ENCODE data around the gene TEAD3.

TEAD3 gene

DNA sequence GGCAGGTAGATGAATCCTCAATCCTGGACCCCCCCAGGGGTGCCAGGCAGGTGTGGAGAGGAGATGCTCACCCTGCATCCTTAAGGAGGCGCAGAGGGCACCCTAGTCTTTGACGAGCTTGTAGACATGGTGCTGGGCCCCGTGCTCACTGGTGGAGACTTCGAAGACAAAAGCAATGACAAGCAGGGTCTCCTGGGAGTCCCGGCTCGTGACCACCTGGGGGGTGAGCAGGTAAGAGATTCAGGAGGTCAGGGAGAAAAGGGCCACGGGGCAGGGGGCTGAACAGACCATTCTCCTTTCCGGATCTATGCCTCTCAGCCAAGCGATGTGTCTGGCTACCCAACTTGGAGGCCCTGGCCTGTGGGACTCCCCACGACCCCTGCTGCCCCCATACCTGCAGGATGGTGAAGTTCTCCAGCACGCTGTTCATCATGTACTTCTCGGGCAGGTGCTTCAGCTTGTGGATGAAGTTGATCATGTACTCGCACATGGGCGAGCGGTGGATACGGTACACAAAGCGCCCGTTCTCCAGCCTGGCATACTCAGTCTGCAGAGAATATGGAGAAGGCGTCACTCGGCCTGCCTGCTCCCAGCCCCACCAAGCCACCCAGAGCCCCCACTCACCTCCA is 21.8 kb downstream of the TEAD3 start:
- DNase-seq, result no peak

GRCh38 chr6:35474131-35474941 is 22.5 kb downstream of the TEAD3 start:
- no peak for DNase-seq

- DNase-seq, result peak in 1 of 2 experiments; percentile 26
Measured at GRCh38 chr6:35473850-35474130, 23.1 kb downstream of the TEAD3 start.

DNA sequence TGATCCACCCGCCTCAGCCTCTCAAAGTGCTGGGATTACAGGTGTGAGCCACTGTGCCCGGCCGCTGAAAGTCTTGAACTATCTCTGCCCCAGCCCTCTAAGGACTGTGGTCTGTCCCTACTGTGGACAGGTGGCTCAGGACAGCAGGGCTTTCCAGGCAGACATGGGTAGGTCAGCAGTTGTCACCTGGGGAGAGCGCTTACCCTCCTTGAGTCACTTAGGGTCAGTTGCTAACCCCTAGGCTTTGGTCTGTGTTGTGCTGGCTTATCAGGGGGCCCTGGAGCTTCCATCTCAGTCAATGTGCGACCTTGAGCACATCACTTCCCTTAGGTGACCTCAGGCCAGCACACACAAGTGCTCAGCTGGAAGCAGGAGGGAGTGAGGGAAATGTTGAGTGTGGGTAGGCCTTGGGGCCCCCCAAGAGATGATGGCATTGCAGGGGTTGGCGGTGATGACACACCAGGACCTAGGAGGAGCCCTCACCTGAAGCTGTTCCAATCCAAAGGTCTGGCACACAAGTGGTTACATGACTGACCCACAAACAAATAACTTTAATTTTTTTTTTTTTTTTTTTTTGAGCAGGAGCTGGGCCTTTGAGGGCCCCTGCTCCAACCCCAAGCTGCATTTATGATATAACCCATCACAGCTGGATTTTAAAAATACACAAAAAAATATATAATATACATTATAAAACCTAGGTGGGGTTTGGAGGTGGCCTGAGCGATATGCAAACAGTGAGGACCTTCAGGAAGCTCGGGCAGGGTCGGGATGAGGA is 23.6 kb downstream of the TEAD3 start:
- DNase-seq, result no peak

GRCh38 chr6:35471836-35472345 is 25.0 kb downstream of the TEAD3 start:
- no peak for DNase-seq

- no peak for DNase-seq
Measured at GRCh38 chr6:35470663-35471120, 26.2 kb downstream of the TEAD3 start.

DNA sequence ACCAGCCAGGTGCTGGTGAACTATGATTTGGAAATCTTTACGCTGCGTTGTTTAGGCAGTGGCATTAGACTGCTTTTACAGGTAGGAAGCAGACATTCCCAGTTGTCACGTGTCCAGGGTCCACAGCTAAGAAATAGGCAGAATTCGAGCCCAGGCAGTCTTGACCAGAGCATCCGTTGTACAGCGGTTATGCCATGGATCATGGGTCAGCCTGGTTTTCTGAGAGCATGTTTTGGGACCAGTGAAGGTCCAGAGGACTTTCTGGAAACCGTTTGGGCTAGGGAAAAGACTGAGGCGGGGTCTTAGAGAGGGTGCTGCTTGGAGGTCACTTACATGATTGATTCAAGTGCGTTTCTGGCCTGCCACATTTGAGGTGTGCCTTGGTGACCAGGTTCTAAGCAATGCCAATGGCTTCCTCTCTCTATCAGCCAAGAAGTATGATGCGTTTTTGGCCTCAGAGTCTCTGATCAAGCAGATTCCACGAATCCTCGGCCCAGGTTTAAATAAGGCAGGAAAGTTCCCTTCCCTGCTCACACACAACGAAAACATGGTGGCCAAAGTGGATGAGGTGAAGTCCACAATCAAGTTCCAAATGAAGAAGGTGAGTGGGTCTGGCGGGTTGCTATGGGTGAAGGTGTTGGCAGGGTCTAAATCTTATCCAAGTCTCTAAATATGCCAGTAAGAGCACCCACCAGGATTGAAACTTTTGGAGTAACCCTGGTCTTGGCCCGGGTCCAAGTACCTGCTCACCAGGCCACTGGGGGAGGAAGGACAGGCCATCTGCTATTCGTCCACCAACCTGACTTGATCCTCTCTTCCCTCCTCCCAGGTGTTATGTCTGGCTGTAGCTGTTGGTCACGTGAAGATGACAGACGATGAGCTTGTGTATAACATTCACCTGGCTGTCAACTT is 26.9 kb downstream of the TEAD3 start:
- DNase-seq, result peak in 1 of 2 experiments; percentile 51

DNA sequence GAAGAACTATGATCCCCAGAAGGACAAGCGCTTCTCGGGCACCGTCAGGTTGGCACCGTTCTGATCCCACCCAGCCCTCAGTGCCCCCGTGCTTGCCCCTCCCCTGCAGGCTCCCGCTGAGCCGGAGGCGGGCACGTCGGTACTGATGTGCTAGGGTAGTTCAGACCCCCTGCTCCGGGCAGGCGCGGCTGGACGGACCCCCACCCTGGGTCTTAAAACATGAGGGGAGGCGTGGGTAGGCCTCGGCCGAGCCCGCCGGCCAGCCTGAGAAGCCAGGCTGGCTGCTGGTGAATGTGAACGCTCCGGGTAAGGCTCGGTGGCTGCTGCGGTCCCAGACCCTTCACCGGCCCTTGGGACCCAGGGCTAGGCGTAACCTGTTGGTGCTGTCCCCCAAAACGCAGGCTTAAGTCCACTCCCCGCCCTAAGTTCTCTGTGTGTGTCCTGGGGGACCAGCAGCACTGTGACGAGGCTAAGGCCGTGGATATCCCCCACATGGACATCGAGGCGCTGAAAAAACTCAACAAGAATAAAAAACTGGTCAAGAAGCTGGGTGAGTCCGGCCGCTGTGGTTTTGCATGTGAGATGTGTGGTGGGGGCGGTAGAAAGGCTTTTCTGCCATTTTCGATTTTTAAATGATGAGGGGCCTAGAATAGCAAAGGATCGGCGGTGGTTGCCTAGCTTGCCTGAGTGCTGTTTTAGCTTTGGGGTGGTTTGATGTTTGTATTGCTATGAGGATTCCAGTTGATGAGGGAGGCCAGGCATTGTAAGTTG is 27.7 kb downstream of the TEAD3 start:
- DNase-seq, result peak in 1 of 2 experiments; percentile 56

DNA sequence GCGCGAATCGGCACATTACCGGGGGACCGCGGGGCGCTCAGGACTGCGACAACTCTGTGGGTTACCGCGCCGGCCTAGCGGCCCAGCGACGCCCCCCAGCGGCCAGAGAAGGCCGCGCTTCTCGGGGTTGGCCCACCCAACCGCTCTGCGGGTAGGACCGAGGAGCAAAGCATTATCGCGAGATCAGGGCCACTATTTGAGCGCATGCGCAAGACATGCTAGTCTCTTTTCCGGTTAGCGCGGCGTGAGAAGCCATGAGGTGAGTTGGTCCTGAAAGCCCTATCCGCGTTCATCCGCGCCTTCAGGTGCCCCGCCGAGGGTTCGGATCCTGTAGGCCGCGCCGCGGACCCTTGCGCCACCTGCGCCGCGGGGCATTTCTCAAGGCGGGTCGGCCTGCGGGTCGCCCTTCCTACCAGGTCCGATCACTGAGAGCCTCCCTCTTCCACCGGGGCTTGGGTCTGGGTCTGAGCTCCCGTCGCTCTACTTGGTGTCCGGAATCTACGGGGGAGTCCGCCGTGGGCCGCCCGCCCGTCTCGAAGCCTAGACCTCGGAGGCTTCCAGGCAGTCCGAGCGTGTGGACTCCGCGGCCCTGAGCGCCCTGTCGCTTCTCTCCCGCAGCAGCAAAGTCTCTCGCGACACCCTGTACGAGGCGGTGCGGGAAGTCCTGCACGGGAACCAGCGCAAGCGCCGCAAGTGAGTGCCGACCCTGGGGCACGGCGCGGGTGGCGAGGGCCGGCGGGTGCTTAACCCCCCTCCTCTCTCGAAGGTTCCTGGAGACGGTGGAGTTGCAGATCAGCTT is 28.5 kb downstream of the TEAD3 start, which contains the start of gene RPL10A:
RPL10A (plus strand) TSS at position 221 of the 799 bp plus-strand sequence; CDS start at position 255, 34 bp downstream.
- DNase-seq, result peak; percentile 91 to 96

DNA sequence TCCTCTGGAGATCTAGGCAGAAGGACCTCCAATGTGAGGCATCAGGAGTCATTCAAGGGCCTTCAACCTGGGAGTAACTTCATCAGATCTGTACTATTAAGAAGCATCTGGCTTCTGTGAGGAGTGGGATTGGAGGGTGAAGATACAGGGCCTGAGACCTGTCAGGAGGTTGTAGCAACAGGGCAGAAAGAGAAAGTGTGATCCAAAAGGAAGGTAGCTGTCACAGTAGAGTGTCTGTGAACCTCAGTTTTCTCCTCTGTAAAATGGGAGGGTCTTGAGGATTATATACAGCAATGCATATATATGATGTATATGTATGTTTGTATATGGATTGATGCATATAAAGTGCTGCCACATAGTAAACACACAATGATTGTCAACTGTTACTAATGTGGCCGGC is 31.2 kb downstream of the TEAD3 start:
- no peak for DNase-seq

- no peak for DNase-seq
Measured at GRCh38 chr6:35463292-35463691, 33.6 kb downstream of the TEAD3 start.

- DNase-seq, result peak in 1 of 2 experiments; percentile 38
Measured at GRCh38 chr6:35461270-35461669, 35.6 kb downstream of the TEAD3 start.

- peak in 1 of 2 experiments; percentile 13 for DNase-seq
Measured at GRCh38 chr6:35457907-35458306, 39.0 kb downstream of the TEAD3 start.

GRCh38 chr6:35454391-35455110 is 42.3 kb downstream of the TEAD3 start:
- DNase-seq, result no peak

GRCh38 chr6:35453236-35453635 is 43.6 kb downstream of the TEAD3 start:
- no peak for DNase-seq

DNA sequence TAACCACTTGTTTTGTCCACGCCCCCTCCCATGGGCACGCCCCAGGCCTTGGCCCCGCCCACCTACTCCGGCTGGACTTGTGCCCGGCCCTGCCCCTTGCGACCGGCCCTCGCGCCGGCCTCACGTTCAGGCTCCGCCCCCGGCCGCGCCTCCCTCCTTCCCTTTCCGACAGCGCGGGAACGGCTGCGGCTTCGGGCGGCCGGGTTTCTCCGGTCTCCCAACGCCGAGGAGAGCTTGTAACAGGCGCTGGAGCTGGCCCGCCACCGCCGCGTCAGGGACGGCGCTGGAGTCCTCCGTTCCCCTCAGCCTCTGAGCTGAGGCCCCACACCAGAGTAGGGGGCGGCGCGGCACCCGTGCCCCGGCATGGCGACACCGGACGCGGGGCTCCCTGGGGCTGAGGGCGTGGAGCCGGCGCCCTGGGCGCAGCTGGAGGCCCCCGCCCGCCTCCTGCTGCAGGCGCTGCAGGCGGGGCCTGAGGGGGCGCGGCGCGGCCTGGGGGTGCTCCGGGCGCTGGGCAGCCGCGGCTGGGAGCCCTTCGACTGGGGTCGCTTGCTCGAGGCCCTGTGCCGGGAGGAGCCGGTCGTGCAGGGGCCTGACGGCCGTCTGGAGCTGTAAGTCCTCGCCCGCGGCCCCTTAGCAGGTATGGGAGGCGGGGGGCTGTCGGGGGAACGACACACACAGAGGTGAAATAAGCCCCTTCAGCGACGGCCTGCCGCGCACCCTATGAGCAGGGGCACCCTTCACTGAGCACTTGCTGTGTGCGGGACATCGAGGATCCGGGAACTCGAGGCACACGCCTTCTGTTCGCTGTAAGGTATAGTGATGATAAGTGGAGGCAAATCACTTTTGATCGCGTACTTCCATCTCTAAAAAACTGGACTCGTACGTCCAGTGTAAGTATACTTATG is 44.4 kb downstream of the TEAD3 start, which contains the start of gene FANCE:
FANCE (plus strand) TSS at position 156 of the 908 bp plus-strand sequence; CDS start at position 364, 208 bp downstream.
- peak; percentile 85 to 86 for DNase-seq

DNA sequence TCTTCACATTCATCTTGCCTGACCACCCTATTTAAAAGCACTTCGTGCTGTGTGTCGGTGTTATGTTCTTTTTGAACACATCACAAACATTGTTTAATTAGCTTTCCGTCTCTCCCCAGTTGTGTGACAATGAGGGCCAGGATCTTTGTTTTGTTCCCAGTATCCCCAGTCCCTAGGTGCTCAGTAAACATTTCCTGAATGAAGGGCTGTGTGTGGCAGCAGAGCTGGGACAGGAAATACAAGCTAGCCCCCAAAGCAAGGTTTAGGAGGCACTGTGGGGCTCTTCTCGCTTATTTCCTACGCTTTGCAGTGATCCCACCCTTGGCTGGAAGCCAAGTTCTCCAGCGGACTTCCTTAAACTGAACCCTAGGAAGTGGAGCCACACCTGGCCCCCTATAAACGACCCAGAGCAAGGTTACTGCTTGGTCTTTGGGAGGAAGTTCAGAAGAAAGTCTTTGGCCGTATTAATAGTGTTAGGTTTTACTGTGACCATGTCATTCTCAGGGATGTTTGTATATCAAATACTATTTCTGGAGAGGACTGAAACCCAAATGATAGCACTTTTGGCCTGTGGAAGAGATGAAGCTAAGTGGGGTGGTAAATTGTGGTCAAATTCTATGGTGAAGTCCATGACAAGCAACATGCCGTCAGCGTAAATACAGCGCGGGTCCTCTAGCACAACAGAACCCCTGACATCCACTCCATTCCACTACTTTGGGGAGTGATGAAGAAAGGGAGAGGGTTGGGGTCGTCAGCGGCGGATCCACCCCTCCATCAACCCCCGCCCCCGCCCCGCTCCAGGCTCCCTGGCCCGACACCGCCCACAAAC is 45.3 kb downstream of the TEAD3 start:
- DNase-seq, result peak in 1 of 2 experiments; percentile 17
